Ureter (tissue), 1 donor: ENCODE measurements around the gene SPAG5. TPM values are rescaled to one million over a fixed set of nuclear protein-coding genes. Genes with fewer than 3 reads are reported as not detected.

Source experiments
- DNase-seq: peaks from one replicate; pipeline ENCODE4 v3.0.0-alpha.2; 2020; ENCODE audit warnings: low spot score
- total RNA-seq: library from RNA; stranded (reverse); gene quantifications from one replicate; pipeline ENCODE4 v1.2.4, GENCODE V29; 2023
- donor health status: DM: yes; HTN: yes; CAD: no.

The SPAG5 gene
- total RNA-seq, 1 donor from 2014 or later: 8.5 TPM

DNA sequence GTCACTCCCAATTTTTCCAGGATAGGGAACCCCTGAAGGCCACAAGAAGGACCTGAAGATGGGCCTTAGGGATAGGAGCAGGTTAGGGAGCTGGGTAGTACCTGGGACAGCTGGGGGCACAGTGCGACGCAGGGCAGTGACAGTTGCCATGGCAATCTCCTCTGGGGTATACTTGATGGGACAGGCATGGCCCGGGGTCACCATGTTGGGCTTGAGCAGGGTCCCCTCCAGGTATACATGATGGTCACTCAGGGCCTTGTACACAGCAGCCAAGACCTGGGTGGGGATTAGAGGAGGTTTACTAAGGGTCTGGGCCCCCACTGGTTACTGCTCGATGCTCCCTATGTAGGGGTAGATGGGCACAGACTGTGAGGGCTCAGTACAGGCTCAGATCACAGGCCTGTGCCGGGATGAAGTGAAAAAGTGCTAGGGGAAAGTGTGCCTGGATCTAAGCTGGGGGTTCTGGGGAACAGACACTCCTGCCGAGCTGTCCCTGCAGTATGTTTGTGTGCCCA lies 24.8 kb downstream of the SPAG5 start:
- no peak for DNase-seq

DNA sequence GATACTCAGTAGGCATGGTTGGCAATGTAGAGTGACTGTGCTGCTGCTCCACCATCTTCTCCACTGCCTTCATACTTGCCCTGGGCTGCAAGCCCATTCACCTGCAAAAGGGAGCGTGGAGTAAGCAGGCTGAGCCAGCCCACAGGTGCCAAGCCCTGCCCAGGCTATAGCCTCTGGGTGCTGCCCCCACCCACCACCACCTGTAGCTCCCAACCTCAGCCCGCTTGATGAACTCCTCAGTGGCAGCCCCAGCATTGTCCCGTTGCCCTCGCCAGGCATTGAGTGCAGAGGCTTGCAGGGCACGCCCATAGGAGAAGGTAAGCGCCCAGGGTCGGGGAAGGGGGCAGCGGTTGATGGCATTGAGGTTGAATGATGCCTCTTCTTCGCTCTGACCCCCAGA lies 25.3 kb downstream of the SPAG5 start:
- DNase-seq: no peak

DNA sequence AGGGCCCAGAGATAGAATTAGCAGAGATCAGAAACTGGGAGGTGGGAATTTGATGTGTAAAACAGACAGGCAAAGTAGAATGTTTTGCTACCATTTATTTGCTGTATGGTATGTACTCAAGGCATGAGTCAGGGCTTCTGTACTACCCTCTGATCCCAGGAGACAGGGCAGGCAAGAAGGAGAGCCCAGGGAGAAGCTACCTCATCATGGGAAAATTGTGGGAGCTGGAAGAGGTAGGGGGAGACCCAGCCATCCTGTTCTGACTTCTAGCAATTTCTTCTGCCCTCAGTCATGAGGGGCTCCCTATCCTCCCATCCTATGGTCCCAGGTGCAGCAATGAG lies 25.8 kb downstream of the SPAG5 start:
- DNase-seq: no peak

DNA sequence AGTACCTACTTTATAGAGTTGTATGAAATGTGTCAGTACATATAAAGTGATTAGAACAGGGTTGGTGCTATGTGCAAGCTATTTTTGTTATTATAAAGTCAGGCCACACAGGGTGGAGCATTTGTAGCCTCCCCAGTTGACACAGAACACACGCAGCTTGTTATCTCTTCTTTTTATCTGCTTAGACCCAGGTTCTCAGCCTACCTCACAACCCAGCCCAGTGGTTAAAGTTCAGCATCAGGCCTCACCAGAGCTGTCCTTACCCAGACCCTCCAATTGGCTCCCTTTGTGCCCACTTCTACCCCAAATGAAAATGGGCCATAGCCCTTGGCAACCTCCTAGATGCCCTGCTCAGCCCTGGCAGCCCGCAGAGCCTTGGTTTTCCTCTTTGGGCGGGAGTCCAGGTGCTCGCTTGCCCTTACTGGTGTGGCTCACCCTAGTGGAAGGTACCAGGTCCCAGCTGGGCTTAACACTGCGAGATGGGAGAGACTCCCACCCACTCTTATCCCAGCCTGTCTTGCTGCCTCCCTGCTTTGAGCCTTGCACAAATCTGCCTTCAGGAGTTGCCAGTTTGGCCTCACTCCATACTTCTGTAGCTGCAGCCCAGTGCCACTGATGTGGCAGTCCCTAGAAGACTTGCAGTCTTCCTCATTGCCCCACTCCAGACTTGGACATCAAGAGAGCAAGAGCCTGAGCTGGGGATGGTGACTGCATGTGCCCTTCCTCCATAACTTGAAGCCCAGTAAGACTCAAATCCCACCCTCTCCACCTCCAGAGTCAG lies 26.4 kb downstream of the SPAG5 start:
- DNase-seq: no peak

DNA sequence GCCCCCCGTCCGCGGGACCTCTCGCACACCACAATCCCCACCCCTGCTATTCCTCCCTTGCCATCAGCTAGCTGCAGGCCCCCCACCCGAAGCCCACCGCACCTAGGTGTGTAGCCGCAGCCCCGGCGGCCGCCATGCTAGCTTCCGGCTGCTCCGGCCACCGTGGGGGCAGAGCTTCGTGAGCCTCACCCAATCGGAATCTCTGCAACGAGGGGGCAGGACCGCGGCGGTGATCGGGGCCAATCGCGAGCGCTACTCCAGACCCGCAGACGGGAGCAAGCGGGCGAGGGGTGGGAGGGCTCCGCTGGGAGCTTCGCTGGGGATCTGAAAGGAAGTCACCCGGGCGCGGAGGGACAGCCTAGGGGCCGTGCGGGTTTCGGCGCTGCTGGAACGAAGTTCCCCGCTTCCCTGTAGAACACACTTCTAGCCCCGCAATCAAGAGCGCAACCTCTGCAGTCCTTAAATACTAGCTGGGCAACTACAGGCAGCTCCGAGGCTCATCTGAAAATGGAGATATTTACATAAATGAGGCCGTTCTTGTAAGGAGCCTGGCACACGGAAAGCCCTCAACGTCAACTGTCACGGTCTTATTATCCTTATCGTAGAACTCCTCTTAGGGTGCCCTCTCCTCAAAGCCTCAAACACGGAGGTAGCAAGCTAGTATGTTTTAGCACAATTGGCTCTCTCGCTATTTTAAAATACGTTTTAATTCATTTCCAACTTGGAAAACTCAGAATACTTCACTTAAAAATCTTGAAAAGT lies 27.3 kb downstream of the SPAG5 start, which contains the start of gene PIGS:
PIGS (minus strand) TSS at position 164 of the 762 bp plus-strand sequence; CDS start at position 136, 28 bp downstream.
- DNase-seq: peak; percentile 96

DNA sequence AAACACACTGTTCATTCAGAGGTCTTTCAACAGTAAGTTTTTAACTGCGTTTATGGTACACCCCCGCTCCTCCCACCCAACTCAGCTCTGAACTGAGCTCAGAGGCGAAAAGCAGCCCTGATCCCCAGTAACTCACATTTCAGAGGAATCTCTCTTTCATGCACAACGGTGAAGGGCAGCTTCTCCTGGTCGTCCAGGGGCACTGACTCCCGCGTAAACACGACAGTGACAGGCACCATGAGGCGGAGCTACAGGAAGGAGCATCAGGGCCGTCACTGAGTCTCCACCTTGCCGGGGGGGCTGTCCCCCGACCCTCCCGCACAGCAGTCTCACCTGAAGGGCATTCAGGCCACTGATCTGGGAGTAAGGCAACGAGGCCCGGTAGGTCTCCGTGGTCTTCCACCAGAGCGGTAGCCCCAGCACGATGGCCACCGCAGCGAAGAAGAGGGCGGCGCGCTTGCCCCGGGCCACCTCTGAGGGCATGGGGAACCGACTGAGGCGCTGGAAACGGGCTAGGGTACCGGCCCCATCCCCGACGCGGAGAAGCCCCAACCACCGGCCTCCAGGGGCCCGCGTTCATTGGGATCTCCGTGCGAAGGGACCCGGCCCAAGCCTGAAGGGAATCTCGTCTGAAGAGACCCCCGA lies 28.0 kb downstream of the SPAG5 start:
- DNase-seq: no peak

DNA sequence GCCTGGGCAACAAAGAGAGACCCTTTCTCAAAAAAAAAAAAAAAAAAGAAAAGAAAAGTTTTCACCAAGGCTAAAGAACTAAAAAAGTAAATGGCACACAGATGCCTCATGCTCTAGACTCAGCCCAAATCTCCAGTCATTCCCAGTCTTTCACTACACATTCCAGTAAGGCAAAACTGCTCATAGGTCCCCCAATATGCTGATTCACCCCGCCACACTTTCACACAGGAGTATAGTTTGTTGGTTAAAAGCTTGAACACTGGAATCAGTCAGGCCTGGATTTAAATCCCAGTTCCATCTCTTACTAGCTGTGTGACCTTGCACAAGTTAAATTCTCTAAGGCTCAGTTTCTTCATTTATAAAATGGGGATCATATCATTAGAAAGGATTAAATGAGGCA lies 29.4 kb downstream of the SPAG5 start:
- no peak for DNase-seq

DNA sequence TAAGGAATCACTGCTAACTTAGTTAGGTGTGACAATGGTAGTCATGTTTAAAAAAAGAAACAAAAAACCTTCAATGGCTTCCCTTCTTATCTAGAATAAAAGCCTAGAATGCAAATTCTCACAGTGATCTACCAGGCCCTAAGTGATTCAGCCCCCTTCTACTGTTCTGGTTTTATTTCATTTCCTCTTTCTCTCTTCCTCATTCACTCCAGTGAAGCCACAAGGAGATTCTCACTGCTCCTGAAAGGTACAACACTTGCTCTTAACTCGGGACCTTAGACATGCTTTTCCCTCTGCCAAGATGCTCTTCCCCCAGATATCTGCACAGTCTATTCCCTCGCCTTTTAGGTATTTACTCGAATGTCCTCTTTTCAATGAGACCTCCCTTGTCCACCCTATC lies 31.2 kb downstream of the SPAG5 start:
- DNase-seq: no peak

DNA sequence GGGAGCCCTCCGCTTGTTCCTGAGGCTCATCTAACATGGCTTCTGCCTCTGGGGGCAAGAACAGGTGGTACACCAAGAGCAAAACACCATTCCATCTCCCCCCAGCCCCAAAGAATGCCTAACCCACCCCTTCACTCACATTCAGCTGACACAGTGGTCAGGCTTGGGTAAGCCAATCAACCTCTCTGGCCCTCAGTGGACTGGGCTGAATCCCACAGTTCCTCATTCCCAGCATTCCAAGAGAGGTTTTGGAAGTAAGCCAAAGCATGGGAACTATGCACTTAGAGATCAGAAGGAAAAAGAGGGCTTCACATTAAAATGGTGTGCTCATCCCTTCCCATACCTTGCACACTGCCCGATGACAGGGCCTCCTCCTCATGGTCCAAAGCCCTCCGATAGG lies 35.4 kb downstream of the SPAG5 start:
- no peak for DNase-seq

DNA sequence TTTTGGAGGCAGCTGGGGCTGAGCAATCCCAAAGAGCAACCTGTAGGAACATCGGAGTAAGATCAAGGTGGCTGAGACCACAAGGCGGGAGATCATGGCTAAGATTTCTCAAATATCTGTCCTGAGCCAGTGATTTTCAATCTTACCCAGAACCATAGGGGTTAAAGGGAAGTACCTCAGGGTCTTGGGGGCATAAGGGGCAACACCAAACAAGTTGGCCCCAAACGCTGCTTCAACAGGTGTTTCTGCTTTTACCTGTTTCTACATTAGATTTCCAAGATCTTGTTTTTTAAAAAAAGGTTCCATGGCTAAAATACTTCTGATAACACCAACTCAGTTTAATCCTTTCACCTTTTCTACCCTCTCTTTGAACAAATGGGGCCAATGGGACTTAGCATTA lies 43.8 kb downstream of the SPAG5 start:
- DNase-seq: no peak

DNA sequence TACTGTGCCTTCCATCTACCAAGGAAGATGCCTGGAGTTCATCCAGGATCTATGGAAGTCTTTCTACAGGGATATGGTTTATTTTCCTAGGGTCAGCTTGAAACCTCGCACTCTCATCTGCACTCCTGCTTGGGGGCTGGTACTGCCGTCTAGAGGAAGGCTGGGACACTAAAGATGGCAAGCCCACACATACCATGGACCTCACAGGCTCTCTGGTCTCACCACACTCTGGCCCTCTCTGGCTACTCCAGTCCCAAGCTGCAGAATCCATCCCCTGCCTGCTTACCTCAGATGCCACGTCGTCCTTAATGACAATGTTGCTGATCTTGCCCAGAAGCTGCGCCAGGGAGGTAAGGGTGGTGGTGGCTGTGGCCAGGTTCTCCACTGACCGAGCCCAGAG lies 44.3 kb downstream of the SPAG5 start:
- DNase-seq: no peak

DNA sequence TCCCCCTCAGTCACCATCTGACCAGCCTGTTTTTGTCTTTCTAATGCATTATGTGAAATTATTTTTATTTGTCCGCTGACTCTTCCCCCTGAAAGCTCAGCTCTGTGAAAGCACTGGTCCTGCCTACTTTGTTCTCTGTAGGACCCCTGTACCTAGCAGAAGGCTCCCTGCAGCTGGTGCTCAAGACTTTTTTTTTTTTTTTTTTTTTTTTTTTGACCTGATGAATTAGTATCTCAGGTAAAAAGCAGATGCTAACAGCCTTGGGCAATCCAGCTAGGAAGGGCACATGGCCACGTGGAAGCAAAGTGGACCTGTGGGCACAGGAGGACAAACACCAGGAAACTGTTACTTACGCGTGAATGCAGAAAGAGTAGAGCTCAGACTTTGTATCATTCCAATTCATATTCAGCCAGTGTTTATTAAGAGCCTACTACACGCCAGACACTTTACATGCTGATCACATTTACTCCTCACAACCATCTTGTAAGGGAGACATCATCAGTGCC lies 45.8 kb downstream of the SPAG5 start:
- no peak for DNase-seq

DNA sequence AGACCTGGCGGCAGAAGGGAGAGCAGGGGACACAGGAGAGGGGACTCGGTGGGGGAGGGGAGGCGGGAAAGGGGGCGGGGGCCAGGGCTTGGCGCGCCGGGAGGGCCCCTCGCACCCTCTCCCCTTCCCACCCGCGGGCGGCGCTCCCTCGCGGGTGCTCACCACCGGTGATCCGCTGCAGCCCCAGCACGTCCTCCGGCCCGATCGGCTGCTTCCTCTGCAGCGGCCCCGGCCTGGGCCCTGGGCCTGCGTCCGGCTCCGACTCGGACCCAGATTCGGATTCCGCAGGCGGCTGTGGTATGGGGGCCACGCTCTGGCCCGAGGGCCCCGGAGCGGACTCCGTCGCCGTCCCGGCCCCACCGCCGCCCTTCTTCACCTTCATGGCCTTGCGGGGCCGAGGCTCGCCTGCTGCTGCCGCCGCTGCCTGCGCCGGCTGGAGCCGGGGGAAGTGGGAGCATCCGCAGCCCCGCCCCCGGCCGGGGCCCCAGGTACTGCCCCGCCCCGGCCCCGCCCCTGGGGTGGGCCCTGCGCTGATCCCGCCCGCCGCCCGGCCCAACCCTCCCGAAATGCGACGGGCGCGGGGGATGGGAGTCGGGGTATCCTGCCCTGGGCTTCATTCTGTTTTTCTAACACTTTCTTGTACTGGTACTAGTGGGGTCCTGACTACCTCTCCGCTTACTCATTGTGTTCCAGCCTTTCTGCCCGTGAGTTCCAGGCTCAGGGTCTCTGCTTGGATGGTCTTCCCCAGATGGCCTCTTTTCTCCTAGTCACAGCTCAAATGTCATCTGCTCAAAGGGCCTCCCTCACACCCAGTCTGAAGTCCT lies 46.4 kb downstream of the SPAG5 start, which contains the start of gene UNC119:
UNC119 (minus strand) TSS at position 449 of the 824 bp plus-strand sequence; CDS start at position 382, 67 bp downstream.
- peak; percentile 78 for DNase-seq

DNA sequence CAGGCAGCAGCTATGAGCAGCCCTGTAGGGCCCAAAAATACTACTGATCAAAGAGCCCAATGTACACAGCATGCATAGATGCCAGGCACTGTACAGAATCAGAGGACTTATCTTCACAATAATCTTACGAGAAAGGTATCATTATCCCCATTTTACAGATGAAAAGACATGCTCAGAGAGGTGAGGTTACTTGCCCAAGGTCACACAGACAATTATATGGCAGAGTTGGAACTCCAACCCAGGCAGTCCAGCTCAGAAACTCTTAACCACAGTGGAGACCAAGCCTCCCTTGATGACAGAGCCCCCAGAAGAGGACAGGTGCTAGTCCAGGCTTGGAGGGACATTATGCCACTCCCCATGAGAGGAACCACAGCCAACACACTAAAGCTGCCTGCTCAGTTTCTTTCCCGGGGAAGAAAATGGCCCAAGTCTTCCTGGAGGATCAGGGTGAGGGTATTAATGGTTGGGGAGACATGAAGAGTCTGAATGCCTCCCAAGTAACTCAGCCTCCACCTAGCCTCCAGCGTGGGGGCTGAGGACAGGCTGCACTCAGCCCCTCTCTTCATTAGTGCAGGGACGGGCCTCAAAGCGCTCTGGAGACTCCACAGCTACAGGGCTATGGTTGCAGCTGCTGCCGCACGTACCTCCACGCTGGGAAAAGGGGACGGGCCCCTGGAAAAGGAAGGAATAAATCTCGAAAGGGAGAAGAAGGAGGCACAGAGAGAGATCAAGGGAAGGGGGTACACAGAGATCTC lies 47.2 kb downstream of the SPAG5 start:
- DNase-seq: no peak

DNA sequence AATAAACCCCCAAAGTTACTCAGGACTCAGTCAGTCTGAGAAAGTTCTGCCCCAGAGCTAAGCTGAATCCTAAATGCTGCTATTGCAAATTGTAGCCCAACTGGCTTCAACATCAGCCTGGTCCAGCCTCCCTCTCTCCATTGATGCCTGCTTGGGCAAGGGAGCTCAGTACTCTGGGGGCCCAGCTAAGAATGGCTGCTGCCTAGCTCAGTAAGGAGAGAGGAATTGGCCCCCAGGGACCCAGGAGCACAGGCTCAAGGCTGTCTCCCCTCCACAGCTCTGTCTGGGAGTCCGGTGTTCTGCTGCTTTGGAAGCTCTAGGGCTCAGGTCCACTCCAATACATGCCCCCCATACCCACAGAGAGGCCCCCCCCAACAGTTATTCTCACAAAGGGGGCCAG lies 48.0 kb downstream of the SPAG5 start:
- no peak for DNase-seq

DNA sequence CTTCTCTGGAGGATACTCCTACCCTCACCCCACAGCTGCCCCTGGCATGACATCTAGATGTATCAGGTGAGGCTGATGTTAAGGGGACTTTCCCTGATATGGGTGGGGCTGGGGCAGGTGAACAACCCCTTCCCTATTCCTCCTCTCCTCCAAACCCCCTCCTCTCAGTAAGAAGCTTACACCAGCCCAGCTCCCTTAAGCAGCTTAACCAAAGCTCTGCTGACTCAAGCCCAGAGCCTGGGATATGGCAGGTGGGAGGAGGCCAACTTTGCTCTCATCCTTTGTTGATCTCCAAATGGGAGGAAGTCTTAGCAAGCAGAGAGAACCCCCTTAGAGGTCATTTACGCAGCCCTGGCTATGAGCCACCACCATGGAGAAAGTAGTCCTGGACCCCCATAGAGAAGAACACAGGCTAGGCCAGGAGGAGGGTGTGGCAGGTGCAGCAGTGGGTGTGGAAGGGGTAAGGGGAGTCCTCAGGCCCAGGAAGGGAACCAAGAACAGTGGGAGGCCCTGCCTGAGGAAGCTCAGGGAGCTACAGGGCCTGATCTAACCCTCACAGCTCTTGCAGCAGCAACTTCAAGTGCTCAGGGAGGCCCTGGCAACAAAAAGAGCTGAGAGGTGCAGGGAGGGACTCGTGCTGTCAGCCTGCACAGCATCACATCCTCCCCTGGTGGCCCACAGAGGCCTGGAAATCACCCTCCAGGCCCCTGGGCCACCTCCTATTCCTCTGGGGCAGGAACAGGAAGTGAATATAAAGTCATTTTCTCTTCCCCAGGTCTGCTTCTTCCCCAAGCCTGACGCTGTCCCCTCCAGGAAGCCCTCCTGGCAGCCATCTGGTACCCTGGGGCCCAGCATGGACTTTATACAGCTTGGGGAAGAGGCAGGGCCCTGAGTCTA lies 49.3 kb downstream of the SPAG5 start:
- no peak for DNase-seq

DNA sequence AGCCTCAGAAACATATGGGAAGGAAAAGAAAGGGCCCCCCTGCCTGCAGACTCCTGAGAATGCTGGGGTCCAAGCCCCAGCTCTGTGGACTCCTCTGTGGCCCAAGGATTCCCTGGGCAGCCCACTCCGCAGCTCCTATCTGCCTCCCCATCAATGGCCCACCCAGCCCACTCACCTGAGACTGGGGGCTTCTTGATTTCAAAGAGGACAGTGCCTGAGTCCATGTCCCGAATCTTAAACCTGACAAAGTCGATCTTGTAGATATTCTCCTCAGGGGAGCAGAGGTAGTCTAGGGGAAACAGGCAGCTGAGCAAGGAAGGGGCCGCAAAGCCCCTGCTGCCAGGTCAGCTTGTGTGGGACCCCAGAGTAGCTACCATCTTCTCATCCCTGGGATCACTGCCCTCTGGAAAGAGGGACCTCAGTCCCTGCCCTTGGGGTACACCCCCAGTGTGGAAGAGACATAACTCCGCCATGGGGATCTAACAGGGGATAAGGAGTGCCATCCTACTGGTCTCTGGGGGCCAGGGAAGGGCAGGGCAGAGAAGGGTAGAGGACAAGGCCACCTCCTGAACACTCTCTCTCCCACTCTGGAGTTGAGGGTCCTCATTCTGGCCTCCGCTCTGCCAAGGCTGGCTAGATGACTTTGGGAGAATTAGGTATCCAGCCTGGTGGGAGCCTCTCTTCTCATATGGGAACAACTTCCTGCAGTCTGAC lies 50.3 kb downstream of the SPAG5 start:
- no peak for DNase-seq

DNA sequence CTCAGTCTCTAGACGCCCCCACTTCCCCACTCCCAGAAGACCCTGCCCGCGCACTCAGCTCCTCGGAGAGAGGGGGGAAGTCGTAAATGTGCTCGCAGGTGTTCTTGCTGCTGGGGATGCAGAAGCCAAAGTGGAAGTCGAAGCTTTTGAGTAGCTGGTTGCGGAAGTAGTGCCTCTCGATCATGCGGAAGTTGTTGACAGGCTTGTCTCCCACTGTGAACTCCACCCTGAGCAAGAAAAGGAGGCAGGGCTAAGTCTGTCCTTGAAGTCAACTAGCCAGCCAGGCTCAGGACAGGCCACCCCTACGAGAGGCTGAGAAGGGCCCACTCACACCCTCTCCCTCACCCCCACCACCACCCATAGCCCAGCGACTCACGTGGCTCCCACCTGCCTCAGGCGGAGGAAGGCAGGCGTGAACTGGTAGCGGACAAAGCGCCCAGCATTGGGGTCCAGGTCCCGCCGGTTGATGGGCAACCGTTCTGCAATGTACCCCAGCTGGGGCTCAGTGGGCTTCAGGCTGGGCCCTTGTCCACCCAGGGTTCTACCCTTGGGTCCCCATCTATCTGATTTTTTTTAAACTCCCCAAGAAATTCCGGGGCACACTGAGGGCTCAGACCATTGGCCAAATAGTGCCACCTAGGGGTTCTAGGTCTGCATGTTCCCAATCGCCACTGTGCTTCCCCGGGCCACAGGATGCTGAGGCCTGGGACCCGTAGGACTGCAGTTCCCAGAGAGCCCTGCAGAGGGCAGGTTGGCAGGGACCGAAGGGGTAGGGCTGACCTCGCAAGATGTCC lies 51.0 kb downstream of the SPAG5 start:
- DNase-seq: peak; percentile 71
